Aorta (tissue), 5 donors: ENCODE data around the gene IL15RA. TPM values are rescaled to one million over a fixed set of nuclear protein-coding genes. Genes with fewer than 3 reads are reported as not detected.
"Not testable (repeated sequence)": the region's sequence is repeated elsewhere in the genome, so short reads cannot be mapped to it uniquely, and the experiment has no call there.

Experiments used
- ATAC-seq: fragments of 200-7000 bp; cut with Tn5 transposase; one replicate; pipeline ENCODE4 v1.9.1; 2022; ENCODE audit warnings: moderate library complexity; ENCODE audit not compliant: low FRiP score
- DNase-seq, 2 donors: peaks; one replicate each; pipeline ENCODE4 v3.0.0-alpha.2; 2020
- H3K27ac ChIP-seq, 2 donors: one replicate each; pipeline ENCODE4 v1.5.1; 2013; ENCODE audit warnings: low read length in 2 of 2, mild to moderate bottlenecking in 2 of 2, moderate library complexity in 2 of 2, control low read depth in 1 of 2, inconsistent platforms in 1 of 2, low read depth in 1 of 2
- H3K27me3 ChIP-seq, 2 donors: one replicate each; pipeline ENCODE4 v1.6.1; 2013; ENCODE audit warnings: control low read depth in 1 of 2, low read length in 1 of 2, mild to moderate bottlenecking in 1 of 2, moderate library complexity in 1 of 2; ENCODE audit not compliant: insufficient read depth in 2 of 2, control insufficient read depth in 1 of 2
- H3K36me3 ChIP-seq, 2 donors: one replicate each; pipeline ENCODE4 v1.6.1; 2013; ENCODE audit warnings: control low read depth in 1 of 2, low read length in 1 of 2, mild to moderate bottlenecking in 1 of 2; ENCODE audit not compliant: insufficient read depth in 2 of 2, control insufficient read depth in 1 of 2
- H3K4me1 ChIP-seq, 2 donors: one replicate each; pipeline ENCODE4 v1.6.1; 2013; ENCODE audit warnings: low read length in 2 of 2, control low read depth in 1 of 2, mild to moderate bottlenecking in 1 of 2, moderate library complexity in 1 of 2; ENCODE audit not compliant: insufficient read depth in 2 of 2, control insufficient read depth in 1 of 2
- H3K4me3 ChIP-seq, 2 donors: one replicate each; pipeline ENCODE4 v1.5.1; 2013; ENCODE audit warnings: low read length in 2 of 2, control low read depth in 1 of 2, mild to moderate bottlenecking in 1 of 2
- H3K9me3 ChIP-seq: one replicate; pipeline ENCODE4 v1.6.1; 2013; ENCODE audit warnings: mild to moderate bottlenecking, low read length; ENCODE audit not compliant: control insufficient read depth
- WGBS, 2 donors: extraction: QIAGEN DNeasy Blood & Tissue Kit; methylation state at CpG; one replicate each; pipeline ENCODE4 v1.1.7; 2013; 5-methylcytosine and 5-hydroxymethylcytosine counted together
- intact Hi-C, 2 donors: fragments of 100-400 bp; cut with DNase I; formaldehyde crosslinking; loops; one replicate each; pipeline versions ENCODE4 v1.14.2 to v1.15.0; 2022
- polyA plus RNA-seq, 2 donors: library from polyadenylated mRNA; stranded (reverse); fragments of 200-250 nt; gene quantifications; one replicate each; pipeline ENCODE4 v1.2.3, GENCODE V29; 2013
- total RNA-seq, 2 donors: library from RNA; stranded (reverse); fragmentation: NEBNext Ultra II Directional; extraction: Animal tissue kit (Norgen Biotek cat#: 25700); gene quantifications; one replicate each; pipeline ENCODE4 v1.2.1, GENCODE V29; 2021
- donor health status: healthy with polysubstance abuse.
- donor health status: Bipolar disorder and iron deficiency.
- donor health status: DM: no; HTN: no; CAD: no.
- donor health status: DM: no; HTN: no; CAD: no.
- donor health status: DM: yes; HTN: yes; CAD: no.

Gene IL15RA
- total and polyA plus RNA-seq, 4 donors = 6.0 to 23.9 (median 20.1) TPM

- peak overlapping the region; percentile 66 to 71 for H3K27ac ChIP-seq
- not testable (repeated sequence) for H3K4me3 ChIP-seq, H3K4me1 ChIP-seq, H3K9me3 ChIP-seq, H3K36me3 ChIP-seq, ATAC-seq, H3K27me3 ChIP-seq
- 88 to 91% methylated on average over 10 of the region's 10 CpGs for whole genome bisulfite sequencing, 2 donors
- intact Hi-C loops = loop anchor here (2.0 to 10.0 kb wide), 3 partner anchors 30 to 141 kb away; partner anchors contain the start of genes IL15RA (in 1 of the 2) and RBM17 (in 1 of the 2)
- peak; percentile 48 to 49 for DNase-seq
Observed at GRCh38 chr10:5946419-5946775, 30.9 kb downstream of the IL15RA start.

GRCh38 chr10:5945561-5946418 is 31.6 kb downstream of the IL15RA start:
- Histone ChIP-seq H3K27me3 (no peaks in the 10 kb centered on the region), H3K9me3 (no peaks in the 10 kb centered on the region), H3K4me3 (no peak overlapping the region), H3K27ac (peak overlapping the region; percentile 84 to 98), H3K4me1 (no peaks in the 10 kb centered on the region), H3K36me3 (no peaks in the 10 kb centered on the region)
- WGBS, 2 donors = 15 to 21% methylated on average over 21 of the region's 21 CpGs
- intact Hi-C loops = loop anchor here (2.0 to 10.0 kb wide), 3 partner anchors 31 to 142 kb away; partner anchors contain the start of genes IL15RA (in 1 of the 2) and RBM17 (in 1 of the 2)
- DNase-seq = peak; percentile 85 to 87
- peak; percentile 70 for ATAC-seq

- peak overlapping the region; percentile 84 to 98 for H3K27ac ChIP-seq
- H3K9me3 ChIP-seq = no peaks in the 10 kb centered on the region
- WGBS, 2 donors = 86 to 87% methylated on average over 9 of the region's 9 CpGs
- no peak for DNase-seq
- intact Hi-C loops = loop anchor here in 1 of 2 donors (5.0 to 10.0 kb wide), 2 partner anchors 70 to 142 kb away; partner anchors contain the start of gene RBM17
- no peaks in the 10 kb centered on the region for H3K36me3 ChIP-seq
- no peaks in the 10 kb centered on the region for H3K27me3 ChIP-seq
- no peak for ATAC-seq
- H3K4me1 ChIP-seq = no peaks in the 10 kb centered on the region
- no peak overlapping the region for H3K4me3 ChIP-seq
Observed at GRCh38 chr10:5945190-5945509, 32.2 kb downstream of the IL15RA start.

- intact Hi-C loops = loop anchor here in 1 of 2 donors (5.0 to 10.0 kb wide), 2 partner anchors 70 to 143 kb away; partner anchors contain the start of gene RBM17
- 8 to 9% methylated on average over 7 of the region's 7 CpGs for WGBS, 2 donors
- DNase-seq (peak; percentile 84 to 92), ATAC-seq (peak; percentile 84)
- H3K27me3 ChIP-seq = no peaks in the 10 kb centered on the region
- no peaks in the 10 kb centered on the region for H3K36me3 ChIP-seq
- H3K4me3 ChIP-seq = no peak overlapping the region
- peak overlapping the region; percentile 98 for H3K27ac ChIP-seq
- no peaks in the 10 kb centered on the region for H3K4me1 ChIP-seq
- H3K9me3 ChIP-seq = no peaks in the 10 kb centered on the region
Observed at GRCh38 chr10:5944389-5945189, 32.8 kb downstream of the IL15RA start.

- no peaks in the 10 kb centered on the region for H3K27me3 ChIP-seq
- no peak overlapping the region for H3K4me3 ChIP-seq
- intact Hi-C loops = loop anchor here in 1 of 2 donors (10.0 kb wide), 1 partner anchor 71 kb away; no protein-coding TSS in a partner anchor
- 2 to 6% methylated on average over 15 of the region's 15 CpGs for WGBS, 2 donors
- no peaks in the 10 kb centered on the region for H3K36me3 ChIP-seq
- peak overlapping the region; percentile 95 to 96 for H3K27ac ChIP-seq
- DNase-seq (peak; percentile 88 to 90), ATAC-seq (peak; percentile 44)
- H3K9me3 ChIP-seq = no peaks in the 10 kb centered on the region
- no peaks in the 10 kb centered on the region for H3K4me1 ChIP-seq
Observed at GRCh38 chr10:5943536-5943935, 33.8 kb downstream of the IL15RA start.

- H3K4me1 ChIP-seq = no peaks in the 10 kb centered on the region
- no peaks in the 10 kb centered on the region for H3K9me3 ChIP-seq
- intact Hi-C loops = loop anchor here in 1 of 2 donors (10.0 kb wide), 1 partner anchor 72 kb away; no protein-coding TSS in a partner anchor
- DNase-seq = peak; percentile 79 to 88
- ATAC-seq = no peak
- H3K4me3 ChIP-seq = no peak overlapping the region
- H3K27me3 ChIP-seq = no peaks in the 10 kb centered on the region
- H3K36me3 ChIP-seq = no peaks in the 10 kb centered on the region
- 64 to 66% methylated on average over 16 of the region's 16 CpGs for WGBS, 2 donors
- no peak overlapping the region for H3K27ac ChIP-seq
Observed at GRCh38 chr10:5942474-5942873, 34.9 kb downstream of the IL15RA start.

GRCh38 chr10:5942001-5942400 is 35.3 kb downstream of the IL15RA start:
- Histone ChIP-seq H3K27me3 (no peaks in the 10 kb centered on the region), H3K4me1 (no peaks in the 10 kb centered on the region), H3K36me3 (no peaks in the 10 kb centered on the region), H3K9me3 (no peaks in the 10 kb centered on the region), H3K27ac (no peak overlapping the region), H3K4me3 (no peak overlapping the region)
- intact Hi-C loops = loop anchor here in 1 of 2 donors (10.0 kb wide), 1 partner anchor 73 kb away; no protein-coding TSS in a partner anchor
- 82 to 86% methylated on average over 13 of the region's 13 CpGs for WGBS, 2 donors
- ATAC-seq (no peak), DNase-seq (peak in 1 of 2 donors; percentile 74)

- H3K4me3 ChIP-seq = no peak overlapping the region
- ATAC-seq (no peak), DNase-seq (peak; percentile 33 to 64)
- no peaks in the 10 kb centered on the region for H3K9me3 ChIP-seq
- peaks cover 0 to under 1% of the 10 kb centered on the region in 2 donors for H3K36me3 ChIP-seq
- H3K27me3 ChIP-seq = no peaks in the 10 kb centered on the region
- 75 to 76% methylated on average over 7 of the region's 7 CpGs for WGBS, 2 donors
- intact Hi-C loops = loop anchor here in 1 of 2 donors (10.0 kb wide), 1 partner anchor 73 kb away; no protein-coding TSS in a partner anchor
- H3K4me1 ChIP-seq = no peaks in the 10 kb centered on the region
- H3K27ac ChIP-seq = no peak overlapping the region
Observed at GRCh38 chr10:5941579-5941978, 35.8 kb downstream of the IL15RA start.
